ENCODE measurements around the gene WBP1.
"Not testable (repeated sequence)": the region's sequence is repeated elsewhere in the genome, so short reads cannot be mapped to it uniquely, and the experiment has no call there.

GRCh38 chr2:74459503-74460118, 1.4 kb downstream of the WBP1 start:
- TF ChIP-seq, protein P1, sequence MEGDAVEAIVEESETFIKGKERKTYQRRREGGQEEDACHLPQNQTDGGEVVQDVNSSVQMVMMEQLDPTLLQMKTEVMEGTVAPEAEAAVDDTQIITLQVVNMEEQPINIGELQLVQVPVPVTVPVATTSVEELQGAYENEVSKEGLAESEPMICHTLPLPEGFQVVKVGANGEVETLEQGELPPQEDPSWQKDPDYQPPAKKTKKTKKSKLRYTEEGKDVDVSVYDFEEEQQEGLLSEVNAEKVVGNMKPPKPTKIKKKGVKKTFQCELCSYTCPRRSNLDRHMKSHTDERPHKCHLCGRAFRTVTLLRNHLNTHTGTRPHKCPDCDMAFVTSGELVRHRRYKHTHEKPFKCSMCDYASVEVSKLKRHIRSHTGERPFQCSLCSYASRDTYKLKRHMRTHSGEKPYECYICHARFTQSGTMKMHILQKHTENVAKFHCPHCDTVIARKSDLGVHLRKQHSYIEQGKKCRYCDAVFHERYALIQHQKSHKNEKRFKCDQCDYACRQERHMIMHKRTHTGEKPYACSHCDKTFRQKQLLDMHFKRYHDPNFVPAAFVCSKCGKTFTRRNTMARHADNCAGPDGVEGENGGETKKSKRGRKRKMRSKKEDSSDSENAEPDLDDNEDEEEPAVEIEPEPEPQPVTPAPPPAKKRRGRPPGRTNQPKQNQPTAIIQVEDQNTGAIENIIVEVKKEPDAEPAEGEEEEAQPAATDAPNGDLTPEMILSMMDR (conservative IDR thresholded peaks at IDR 0.05; ENCODE audit: low read depth, low read length) = not testable (repeated sequence)
- not testable (repeated sequence) for TF ChIP-seq EZH2 (IDR thresholded peaks at IDR 0.05; ENCODE audit: borderline replicate concordance, low read depth, low read length, poor library complexity, severe bottlenecking)

Data from A673 (cell line).